GM18511 (cell line): Measurements from ENCODE around the gene PQBP1.
A peak's percentile ranks its signal among the peaks of the same experiment; 100 is the strongest.
"Not testable (repeated sequence)": the region's sequence is repeated elsewhere in the genome, so short reads cannot be mapped to it uniquely, and the experiment has no call there.

ENCODE experiments used
- ATAC-seq: cut with Tn5 transposase; IDR thresholded peaks from one replicate; pipeline ENCODE4 v1.9.1; 2021; ENCODE audit warnings: mild to moderate bottlenecking, moderate library complexity; ENCODE audit not compliant: unreplicated experiment

PQBP1 gene

DNA sequence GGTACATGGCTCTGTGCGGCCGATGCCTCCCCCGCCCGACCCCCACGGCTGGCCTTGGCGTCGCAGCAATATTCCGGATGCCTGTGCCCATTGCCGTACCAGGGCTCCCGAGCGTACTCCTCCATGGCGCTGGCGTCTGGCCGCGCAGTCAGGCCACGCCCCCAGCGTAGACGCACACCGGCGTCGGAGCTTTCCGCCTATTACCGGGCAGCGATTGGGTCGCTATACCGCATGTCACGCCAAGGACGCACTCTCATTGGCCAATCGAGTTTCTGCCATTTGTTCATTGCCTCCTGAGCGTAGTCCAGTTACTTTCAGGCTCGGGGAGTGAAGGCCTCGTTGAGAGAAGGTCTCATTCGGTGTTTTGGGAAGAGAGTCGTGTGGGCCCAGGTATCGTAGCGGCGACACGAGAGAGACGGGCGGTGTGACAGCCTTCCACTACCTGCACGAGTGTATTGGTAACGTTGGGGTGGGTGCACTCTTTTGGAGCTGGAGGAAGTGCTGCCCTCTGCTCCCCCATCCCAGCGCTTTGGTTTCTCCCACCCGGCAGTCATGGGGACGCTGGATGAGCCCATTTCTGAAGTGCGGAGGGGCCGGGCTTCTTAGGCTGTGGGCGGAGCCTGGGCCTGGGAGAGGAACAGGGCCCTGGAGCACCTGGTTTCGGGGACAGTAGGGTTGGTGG lies at the start of gene PQBP1, which contains the start of gene TIMM17B:
Gene PQBP1 (plus strand): TSS at position 306 of the 682 bp plus-strand sequence. CDS start 580 bp downstream, outside the sequence.
Gene TIMM17B (minus strand): TSS at position 144 of the 682 bp plus-strand sequence. CDS start 19 bp downstream, at position 125.
- ATAC-seq, result peak; percentile 92

- no peak for ATAC-seq
Measured at GRCh38 chrX:48848847-48849246, 48.9 kb upstream of the PQBP1 start.

GRCh38 chrX:48852857-48853256 lies 44.9 kb upstream of the PQBP1 start:
- no peak for ATAC-seq

- ATAC-seq, result not testable (repeated sequence)
Measured at GRCh38 chrX:48853494-48853893, 44.2 kb upstream of the PQBP1 start.

- not testable (repeated sequence) for ATAC-seq
Measured at GRCh38 chrX:48854121-48854804, 43.5 kb upstream of the PQBP1 start.

GRCh38 chrX:48854898-48855297 lies 42.8 kb upstream of the PQBP1 start:
- no peak for ATAC-seq

GRCh38 chrX:48864210-48864609 lies 33.5 kb upstream of the PQBP1 start:
- no peak for ATAC-seq

DNA sequence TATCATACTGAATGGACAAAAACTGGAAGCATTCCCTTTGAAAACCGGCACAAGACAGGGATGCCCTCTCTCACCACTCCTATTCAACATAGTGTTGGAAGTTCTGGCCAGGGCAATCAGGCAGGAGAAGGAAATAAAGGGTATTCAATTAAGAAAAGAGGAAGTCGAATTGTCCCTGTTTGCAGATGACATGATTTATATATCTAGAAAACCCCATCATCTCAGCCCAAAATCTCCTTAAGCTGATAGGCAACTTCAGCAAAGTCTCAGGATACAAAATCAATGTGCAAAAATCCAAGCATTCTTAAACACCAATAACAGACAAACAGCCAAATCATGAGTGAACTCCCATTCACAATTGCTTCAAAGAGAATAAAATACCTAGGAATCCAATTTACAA lies 25.7 kb upstream of the PQBP1 start:
- ATAC-seq, result not testable (repeated sequence)

GRCh38 chrX:48876944-48877343 lies 20.8 kb upstream of the PQBP1 start:
- not testable (repeated sequence) for ATAC-seq

- no peak for ATAC-seq
Measured at GRCh38 chrX:48883729-48884128, 14.0 kb upstream of the PQBP1 start.

DNA sequence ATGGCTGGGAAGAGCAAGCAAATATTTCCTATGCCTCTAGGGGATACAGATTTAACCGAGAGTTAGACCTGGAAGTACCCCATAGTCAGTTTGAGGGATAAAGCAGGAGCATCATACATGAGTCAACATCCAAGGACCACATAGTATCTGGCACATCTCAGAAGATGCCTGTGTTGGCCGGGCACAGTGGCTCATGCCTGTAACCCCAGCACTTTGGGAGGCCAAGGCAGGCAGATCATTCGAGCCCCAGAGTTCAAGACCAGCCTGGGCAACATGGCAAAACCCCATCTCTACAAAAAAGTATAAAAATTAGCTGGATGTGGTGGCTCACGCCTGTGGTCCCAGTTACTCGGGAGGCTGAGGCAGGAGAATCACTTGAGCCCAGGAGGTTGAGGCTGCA lies 11.1 kb upstream of the PQBP1 start:
- ATAC-seq, result not testable (repeated sequence)

DNA sequence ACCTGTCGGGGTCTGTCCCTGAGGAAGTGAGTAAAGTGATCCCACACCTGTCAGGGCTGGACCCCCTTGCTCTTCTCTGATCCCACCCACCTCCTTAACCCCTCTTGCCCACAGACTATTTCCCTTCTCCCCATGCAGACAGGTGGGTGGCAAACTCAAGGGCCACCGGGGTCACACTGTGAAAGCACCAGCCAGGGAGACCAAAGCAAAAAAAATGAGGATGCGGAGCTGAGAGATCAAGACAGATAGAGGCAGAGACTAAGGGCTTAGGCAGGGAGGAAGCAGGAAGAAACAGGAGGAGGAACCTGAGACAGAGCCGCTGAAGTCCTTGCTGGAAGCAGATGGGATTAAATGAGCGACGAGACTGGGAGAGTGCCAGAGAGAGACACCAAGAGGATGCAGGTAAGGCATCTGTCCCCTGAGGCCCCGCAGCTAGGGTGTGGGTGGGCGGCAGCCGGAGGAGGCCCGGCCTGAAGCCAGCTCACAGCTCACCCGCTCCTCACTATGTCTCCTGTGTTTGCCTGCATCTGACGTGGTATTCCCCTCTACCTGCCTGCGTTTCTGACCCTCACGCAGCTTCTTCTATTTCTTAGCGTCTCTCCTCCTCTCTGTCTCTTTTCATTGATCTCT lies 7.3 kb upstream of the PQBP1 start:
- ATAC-seq, result no peak

- peak; percentile 57 for ATAC-seq
Measured at GRCh38 chrX:48890934-48891401, 6.8 kb upstream of the PQBP1 start.

- peak; percentile 82 for ATAC-seq
Measured at GRCh38 chrX:48891402-48892288, 6.1 kb upstream of the PQBP1 start.

GRCh38 chrX:48892896-48893295 lies 4.8 kb upstream of the PQBP1 start:
- ATAC-seq, result no peak

- no peak for ATAC-seq
Measured at GRCh38 chrX:48893556-48894348, 4.0 kb upstream of the PQBP1 start.

- no peak for ATAC-seq
Measured at GRCh38 chrX:48894891-48895290, 2.8 kb upstream of the PQBP1 start.

DNA sequence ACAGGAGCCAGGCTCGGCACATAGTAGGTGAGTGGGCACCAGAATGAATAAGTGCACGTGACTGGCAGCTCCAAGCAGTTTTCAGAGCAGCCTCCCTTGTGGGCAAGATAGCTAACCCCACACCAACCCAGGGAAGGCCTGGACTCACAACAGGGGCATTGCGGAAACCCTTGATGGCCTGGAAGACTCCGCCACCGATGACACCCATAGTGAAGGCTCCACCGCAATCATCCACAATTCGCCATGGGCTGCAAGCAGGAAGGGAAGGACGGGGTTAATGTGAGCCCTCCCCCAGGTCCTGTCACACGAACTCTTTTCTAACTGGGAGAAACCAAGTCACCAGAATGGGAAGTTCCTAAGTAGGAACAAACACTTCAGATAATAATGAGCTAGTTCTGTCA lies 1.1 kb upstream of the PQBP1 start:
- no peak for ATAC-seq

GRCh38 chrX:48897157-48897624 lies 539 bp upstream of the PQBP1 start:
- ATAC-seq, result peak; percentile 22

DNA sequence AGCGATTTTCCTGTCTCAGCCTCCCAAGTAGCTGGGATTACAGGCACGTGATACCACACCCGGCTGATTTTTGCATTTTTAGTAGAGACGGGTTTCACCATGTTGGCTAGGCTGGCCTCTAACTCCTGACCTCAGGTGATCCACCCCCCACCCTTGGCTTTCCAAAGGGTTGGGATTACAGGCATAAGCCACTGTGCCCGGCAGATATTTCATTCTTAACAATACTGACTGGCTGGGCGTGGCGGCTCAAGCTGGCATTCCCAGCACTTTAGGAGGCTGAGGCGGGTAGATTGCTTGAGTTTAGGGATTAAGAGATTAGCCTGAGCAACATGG lies 1.3 kb downstream of the PQBP1 start:
- no peak for ATAC-seq
